Adrenal gland (tissue), 5 donors: ENCODE data around the gene G6PD.

ENCODE experiments used
- POLR2A ChIP-seq, 2 donors: fragments of 450-650 bp; IDR thresholded peaks; one replicate each; pipeline ENCODE4 v1.6.1; 2017; ENCODE audit warnings: antibody characterized with exemption in 2 of 2, mild to moderate bottlenecking in 2 of 2, moderate library complexity in 1 of 2
- TF ChIP-seq, protein P1 (sequence below), 6 experiments: fragments of 450-650 bp in 4 of 6; fragments of 200-600 bp in 2 of 6; sonication (generic) in 1 of 6; IDR thresholded peaks; 1 replicate in 5 of 6; 2 replicates in 1 of 6; pipeline versions ENCODE4 v1.5.1 to v1.8.0; 2016 to 2021; ENCODE audit warnings: antibody characterized with exemption in 6 of 6, mild to moderate bottlenecking in 2 of 6, moderate library complexity in 1 of 6
- donor health status: DM: no; HTN: no; CAD: no.

DNA sequence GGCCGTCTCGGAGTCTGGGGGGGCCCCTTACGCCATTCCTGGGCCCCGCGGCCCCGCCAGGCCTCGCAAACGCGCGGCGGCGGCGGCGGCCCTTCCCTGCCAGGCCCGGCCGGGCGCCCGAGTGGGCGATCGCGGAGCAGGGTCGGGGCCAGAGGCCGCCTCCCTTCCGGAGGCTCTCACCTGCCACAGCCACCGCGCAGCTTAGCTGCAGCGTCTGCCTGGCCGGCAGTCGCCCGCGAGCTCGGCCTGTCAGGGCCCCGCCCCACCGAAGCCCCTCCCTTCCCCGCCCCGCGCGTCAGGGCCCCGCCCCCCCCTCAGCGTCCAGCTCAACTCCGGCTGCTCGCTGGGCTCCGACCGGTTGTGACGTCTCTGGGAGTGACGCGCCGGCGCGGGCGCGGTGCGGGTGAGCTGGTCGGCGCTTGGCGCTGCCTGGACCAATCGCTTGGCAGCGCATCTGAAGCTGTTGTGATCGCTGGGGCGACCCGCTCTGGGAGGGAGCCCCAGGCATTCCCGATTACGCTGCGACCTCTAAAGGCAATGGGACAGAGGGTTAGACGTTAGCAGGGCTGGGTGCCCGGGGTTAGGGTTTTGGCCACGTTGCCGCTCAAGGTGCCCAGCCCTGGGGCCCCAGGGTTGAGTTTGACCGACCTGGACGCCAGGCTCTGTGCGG is 56.1 kb downstream of the G6PD start, which contains the start of gene SLC10A3:
- TF ChIP-seq, protein P1, sequence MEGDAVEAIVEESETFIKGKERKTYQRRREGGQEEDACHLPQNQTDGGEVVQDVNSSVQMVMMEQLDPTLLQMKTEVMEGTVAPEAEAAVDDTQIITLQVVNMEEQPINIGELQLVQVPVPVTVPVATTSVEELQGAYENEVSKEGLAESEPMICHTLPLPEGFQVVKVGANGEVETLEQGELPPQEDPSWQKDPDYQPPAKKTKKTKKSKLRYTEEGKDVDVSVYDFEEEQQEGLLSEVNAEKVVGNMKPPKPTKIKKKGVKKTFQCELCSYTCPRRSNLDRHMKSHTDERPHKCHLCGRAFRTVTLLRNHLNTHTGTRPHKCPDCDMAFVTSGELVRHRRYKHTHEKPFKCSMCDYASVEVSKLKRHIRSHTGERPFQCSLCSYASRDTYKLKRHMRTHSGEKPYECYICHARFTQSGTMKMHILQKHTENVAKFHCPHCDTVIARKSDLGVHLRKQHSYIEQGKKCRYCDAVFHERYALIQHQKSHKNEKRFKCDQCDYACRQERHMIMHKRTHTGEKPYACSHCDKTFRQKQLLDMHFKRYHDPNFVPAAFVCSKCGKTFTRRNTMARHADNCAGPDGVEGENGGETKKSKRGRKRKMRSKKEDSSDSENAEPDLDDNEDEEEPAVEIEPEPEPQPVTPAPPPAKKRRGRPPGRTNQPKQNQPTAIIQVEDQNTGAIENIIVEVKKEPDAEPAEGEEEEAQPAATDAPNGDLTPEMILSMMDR (IDR thresholded peaks at IDR 0.05), result no peak
- peak; percentile 83 to 91 for TF ChIP-seq POLR2A (IDR thresholded peaks at IDR 0.05)
